A549 (cell line): ENCODE results near the gene DPY19L1.

Experiments
- EP300 ChIP-seq, 2 experiments: fragments of >200 bp; sonication (Bioruptor Twin); formaldehyde crosslinking; IDR thresholded peaks; 2 replicates in 1 of 2; 3 replicates in 1 of 2; pipeline ENCODE4 v1.6.1; 2016 to 2017
- JUNB ChIP-seq: fragments of >200 bp; sonication (Bioruptor Twin); formaldehyde crosslinking; IDR thresholded peaks from 2 replicates; pipeline ENCODE4 v1.6.1; 2016
- POLR2A ChIP-seq: IDR thresholded peaks from 2 replicates; pipeline ENCODE4 v1.6.1; 2012; ENCODE audit warnings: mild to moderate bottlenecking, low read length
- TF ChIP-seq, protein P1 (sequence below): fragments of >200 bp; sonication (Bioruptor Twin); formaldehyde crosslinking; IDR thresholded peaks from 3 replicates; pipeline ENCODE4 v1.5.1; 2016
- TF ChIP-seq, protein P2 (sequence below): fragments of 150-350 bp; IDR thresholded peaks from 2 replicates; pipeline ENCODE4 v1.6.1; 2014; ENCODE audit warnings: low read depth, mild to moderate bottlenecking, low read length
- TF ChIP-seq, protein P3 (sequence below): IDR thresholded peaks from 2 replicates; pipeline ENCODE4 v1.6.1; 2012

DNA sequence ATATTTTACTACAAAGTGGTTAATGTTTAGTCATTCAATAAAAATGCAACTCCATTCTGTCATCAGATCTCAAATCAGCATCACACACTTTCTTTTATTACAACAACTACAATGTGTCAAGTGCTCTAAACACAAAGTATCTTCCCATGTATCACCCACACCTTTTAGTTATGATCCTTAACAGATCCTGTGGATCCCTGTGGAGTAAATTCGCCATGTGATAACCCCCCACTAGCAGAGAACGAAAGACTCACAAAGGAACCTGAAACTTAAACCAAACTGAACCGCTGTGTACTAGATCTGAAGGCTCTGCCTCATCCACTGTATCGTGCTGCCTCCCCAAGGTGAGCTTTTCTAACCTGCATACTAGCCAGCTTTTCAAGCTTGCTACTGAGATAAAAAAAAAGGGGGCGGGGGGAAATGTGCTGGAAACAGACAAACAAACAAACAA lies 1.7 kb downstream of the DPY19L1 start:
- TF ChIP-seq JUNB (no peak), EP300 (IDR thresholded peaks at IDR 0.05) (no peak), POLR2A (no peak)
- TF ChIP-seq, protein P1, sequence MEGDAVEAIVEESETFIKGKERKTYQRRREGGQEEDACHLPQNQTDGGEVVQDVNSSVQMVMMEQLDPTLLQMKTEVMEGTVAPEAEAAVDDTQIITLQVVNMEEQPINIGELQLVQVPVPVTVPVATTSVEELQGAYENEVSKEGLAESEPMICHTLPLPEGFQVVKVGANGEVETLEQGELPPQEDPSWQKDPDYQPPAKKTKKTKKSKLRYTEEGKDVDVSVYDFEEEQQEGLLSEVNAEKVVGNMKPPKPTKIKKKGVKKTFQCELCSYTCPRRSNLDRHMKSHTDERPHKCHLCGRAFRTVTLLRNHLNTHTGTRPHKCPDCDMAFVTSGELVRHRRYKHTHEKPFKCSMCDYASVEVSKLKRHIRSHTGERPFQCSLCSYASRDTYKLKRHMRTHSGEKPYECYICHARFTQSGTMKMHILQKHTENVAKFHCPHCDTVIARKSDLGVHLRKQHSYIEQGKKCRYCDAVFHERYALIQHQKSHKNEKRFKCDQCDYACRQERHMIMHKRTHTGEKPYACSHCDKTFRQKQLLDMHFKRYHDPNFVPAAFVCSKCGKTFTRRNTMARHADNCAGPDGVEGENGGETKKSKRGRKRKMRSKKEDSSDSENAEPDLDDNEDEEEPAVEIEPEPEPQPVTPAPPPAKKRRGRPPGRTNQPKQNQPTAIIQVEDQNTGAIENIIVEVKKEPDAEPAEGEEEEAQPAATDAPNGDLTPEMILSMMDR: peak; percentile 54
- TF ChIP-seq, protein P2, sequence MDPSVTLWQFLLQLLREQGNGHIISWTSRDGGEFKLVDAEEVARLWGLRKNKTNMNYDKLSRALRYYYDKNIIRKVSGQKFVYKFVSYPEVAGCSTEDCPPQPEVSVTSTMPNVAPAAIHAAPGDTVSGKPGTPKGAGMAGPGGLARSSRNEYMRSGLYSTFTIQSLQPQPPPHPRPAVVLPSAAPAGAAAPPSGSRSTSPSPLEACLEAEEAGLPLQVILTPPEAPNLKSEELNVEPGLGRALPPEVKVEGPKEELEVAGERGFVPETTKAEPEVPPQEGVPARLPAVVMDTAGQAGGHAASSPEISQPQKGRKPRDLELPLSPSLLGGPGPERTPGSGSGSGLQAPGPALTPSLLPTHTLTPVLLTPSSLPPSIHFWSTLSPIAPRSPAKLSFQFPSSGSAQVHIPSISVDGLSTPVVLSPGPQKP: no peak
- TF ChIP-seq, protein P3, sequence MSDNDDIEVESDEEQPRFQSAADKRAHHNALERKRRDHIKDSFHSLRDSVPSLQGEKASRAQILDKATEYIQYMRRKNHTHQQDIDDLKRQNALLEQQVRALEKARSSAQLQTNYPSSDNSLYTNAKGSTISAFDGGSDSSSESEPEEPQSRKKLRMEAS: no peak
